MCF 10A (cell line): Measurements from ENCODE around the gene RELN. TPM values are rescaled to one million over a fixed set of nuclear protein-coding genes. Genes with fewer than 3 reads are reported as not detected.

Experiments used
- BruUV-seq: library from RNA; stranded (reverse); fragments of 400-500 nt; replicated peaks from 2 replicates; lab custom pipeline; 2021; lab: Mats Ljungman, UMichigan
- CTCF ChIA-PET: fragments of 300-600 bp; sonication (Branson Sonifier 250); formaldehyde crosslinking; extraction: SDS; loops from one replicate; lab custom pipeline; 2021; ENCODE audit warnings: antibody characterized with exemption, inconsistent platforms; lab: Yijun Ruan, JAX
- POLR2A ChIA-PET: fragments of 300-600, 350-650 bp; sonication (Branson Sonifier 250); formaldehyde crosslinking; extraction: SDS; loops from one replicate; lab custom pipeline; 2020; ENCODE audit warnings: antibody characterized with exemption, inconsistent platforms; lab: Yijun Ruan, JAX
- DNase-seq: peaks from one replicate; pipeline ENCODE4 v3.0.0-alpha.2; 2018; ENCODE audit not compliant: unreplicated experiment
- H3K27ac Mint-ChIP-seq: one replicate; pipeline ENCODE4 v1.8.0; 2022; ENCODE audit warnings: mild to moderate bottlenecking, low read depth, mixed read lengths; ENCODE audit not compliant: unreplicated experiment
- H3K27me3 Mint-ChIP-seq: one replicate; pipeline ENCODE4 v1.8.0; 2022; ENCODE audit warnings: mixed read lengths; ENCODE audit not compliant: insufficient read depth, unreplicated experiment
- H3K36me3 Mint-ChIP-seq: one replicate; pipeline ENCODE4 v1.8.0; 2022; ENCODE audit warnings: mild to moderate bottlenecking, moderate library complexity, mixed read lengths; ENCODE audit not compliant: insufficient read depth, unreplicated experiment
- H3K4me1 Mint-ChIP-seq: one replicate; pipeline ENCODE4 v1.8.0; 2022; ENCODE audit warnings: mixed read lengths; ENCODE audit not compliant: insufficient read depth, unreplicated experiment
- H3K4me3 Mint-ChIP-seq: one replicate; pipeline ENCODE4 v1.8.0; 2022; ENCODE audit warnings: mild to moderate bottlenecking, moderate library complexity, mixed read lengths; ENCODE audit not compliant: unreplicated experiment
- H3K9me3 Mint-ChIP-seq: one replicate; pipeline ENCODE4 v1.8.0; 2022; ENCODE audit warnings: mixed read lengths; ENCODE audit not compliant: unreplicated experiment
- intact Hi-C: fragments of 100-400 bp; cut with micrococcal nuclease; formaldehyde crosslinking; loops from 2 replicates; pipeline ENCODE4 v1.14.1; 2022
- total RNA-seq: library from RNA; stranded (reverse); gene quantifications from 2 replicates; pipeline ENCODE4 v1.2.3, GENCODE V29; 2022
- TF ChIP-seq, protein P1 (sequence below): fragments of 200-600 bp; IDR thresholded peaks from one replicate; pipeline ENCODE4 v1.8.0; 2022; ENCODE audit warnings: antibody characterized with exemption, mild to moderate bottlenecking; ENCODE audit not compliant: unreplicated experiment

Gene RELN
- total RNA-seq, 1 experiment from 2014 or later: not detected

DNA sequence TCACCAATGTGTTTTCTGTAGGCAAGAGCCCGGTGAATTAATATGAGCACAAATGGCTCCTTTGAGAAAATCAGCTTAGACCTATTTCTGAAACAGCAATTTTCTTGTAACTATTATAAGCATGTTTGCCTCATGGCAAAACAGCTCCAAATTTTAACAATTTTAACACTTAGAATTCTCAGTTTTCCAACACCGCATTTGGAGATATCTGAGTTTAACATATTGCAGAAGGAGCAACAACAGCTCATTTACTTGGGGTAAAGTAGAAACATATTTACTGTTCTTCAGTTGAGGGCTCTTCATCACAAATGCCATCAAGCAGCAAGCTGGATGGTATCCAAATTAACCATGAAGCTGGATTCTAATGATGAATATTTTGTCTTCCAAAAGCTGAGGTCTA, 409.4 kb downstream of the RELN start:
- BruUV-seq: no TSS peak
- TF ChIP-seq, protein P1, sequence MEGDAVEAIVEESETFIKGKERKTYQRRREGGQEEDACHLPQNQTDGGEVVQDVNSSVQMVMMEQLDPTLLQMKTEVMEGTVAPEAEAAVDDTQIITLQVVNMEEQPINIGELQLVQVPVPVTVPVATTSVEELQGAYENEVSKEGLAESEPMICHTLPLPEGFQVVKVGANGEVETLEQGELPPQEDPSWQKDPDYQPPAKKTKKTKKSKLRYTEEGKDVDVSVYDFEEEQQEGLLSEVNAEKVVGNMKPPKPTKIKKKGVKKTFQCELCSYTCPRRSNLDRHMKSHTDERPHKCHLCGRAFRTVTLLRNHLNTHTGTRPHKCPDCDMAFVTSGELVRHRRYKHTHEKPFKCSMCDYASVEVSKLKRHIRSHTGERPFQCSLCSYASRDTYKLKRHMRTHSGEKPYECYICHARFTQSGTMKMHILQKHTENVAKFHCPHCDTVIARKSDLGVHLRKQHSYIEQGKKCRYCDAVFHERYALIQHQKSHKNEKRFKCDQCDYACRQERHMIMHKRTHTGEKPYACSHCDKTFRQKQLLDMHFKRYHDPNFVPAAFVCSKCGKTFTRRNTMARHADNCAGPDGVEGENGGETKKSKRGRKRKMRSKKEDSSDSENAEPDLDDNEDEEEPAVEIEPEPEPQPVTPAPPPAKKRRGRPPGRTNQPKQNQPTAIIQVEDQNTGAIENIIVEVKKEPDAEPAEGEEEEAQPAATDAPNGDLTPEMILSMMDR: no peak
- Mint-ChIP-seq H3K27me3 (peaks cover 84% of the 10 kb centered on the region), H3K4me3 (no peak overlapping the region), H3K9me3 (no peaks in the 10 kb centered on the region), H3K4me1 (no peaks in the 10 kb centered on the region), H3K36me3 (no peaks in the 10 kb centered on the region), H3K27ac (no peak overlapping the region)
- DNase-seq: no peak
- ChIA-PET POLR2A (no interaction called here), CTCF (interaction anchor here (0.7 kb wide), 1 partner anchor 605 kb away, joined by 3 read pairs; no protein-coding TSS in a partner anchor)
- intact Hi-C loops: no loop called here

DNA sequence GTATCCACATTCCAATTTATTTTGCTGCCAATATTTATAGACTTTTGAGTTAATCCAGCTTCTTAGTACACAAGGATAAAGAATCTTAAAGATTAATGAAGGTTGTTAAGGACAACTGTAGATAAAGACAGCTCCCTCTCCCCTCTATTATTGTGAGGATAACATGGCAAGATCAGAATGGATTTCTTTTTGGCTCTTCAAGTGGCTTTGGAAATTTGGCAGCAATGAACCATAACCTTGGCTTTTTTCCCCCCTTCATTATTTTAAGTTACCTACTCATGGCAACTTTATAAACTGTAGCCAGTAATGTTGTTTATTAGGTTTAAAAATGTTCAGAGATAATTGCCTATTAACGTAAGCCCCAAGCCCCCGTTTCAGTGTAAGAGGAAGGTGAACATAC, 412.4 kb downstream of the RELN start:
- ChIA-PET CTCF (interaction anchor here (1.3 to 1.5 kb wide), 2 partner anchors 583 to 585 kb away, joined by 4 read pairs; no protein-coding TSS in a partner anchor), POLR2A (no interaction called here)
- no peak for DNase-seq
- TF ChIP-seq, protein P1: no peak
- Mint-ChIP-seq H3K36me3 (no peaks in the 10 kb centered on the region), H3K9me3 (no peaks in the 10 kb centered on the region), H3K27me3 (peaks cover 69% of the 10 kb centered on the region), H3K4me1 (no peaks in the 10 kb centered on the region), H3K4me3 (no peak overlapping the region), H3K27ac (no peak overlapping the region)
- intact Hi-C loops: loop anchor here (2.0 to 10.0 kb wide), 2 partner anchors 176 to 698 kb away; no protein-coding TSS in a partner anchor
- BruUV-seq: no TSS peak

DNA sequence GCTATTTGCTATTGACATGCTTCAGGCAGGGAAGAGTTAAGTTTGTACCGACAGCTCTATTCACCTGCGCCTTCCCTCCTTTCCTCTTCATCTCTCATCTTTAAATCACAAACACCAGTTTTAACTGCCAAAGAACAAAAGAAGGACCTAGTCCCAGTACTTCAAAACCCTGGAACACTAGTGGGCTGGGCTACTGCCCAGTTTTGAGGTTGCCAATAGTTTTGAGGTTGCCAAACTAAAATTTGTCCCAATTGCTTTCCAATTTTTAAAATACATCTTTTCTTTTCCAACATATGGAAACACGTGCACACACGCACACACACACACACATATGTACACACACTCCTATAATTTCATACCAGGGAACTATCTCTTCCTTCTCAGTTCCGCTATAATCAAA, 412.8 kb downstream of the RELN start:
- no peaks in the 10 kb centered on the region for H3K4me1 Mint-ChIP-seq
- intact Hi-C loops: loop anchor here (2.0 to 10.0 kb wide), 2 partner anchors 176 to 698 kb away; no protein-coding TSS in a partner anchor

DNA sequence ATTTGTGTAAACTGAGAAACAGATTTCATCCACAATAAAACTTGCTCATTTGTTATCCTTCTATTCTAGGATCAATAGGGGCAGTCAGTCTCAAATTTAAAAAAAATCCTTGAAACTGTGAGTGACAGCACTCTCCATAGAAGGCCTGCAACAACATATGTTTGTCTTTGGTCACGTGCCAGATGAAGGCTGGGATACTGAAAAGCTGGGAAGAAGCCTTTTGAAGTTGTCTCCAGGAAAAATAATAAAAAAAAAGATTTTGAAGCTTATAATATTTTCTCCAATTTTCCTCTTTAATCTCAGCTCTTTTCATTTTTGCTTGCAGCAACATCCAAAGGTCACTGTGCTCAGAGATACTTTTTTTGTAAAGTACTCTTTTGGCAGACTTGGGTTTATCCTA, 414.9 kb downstream of the RELN start:
- Mint-ChIP-seq H3K36me3 (no peaks in the 10 kb centered on the region), H3K4me1 (no peaks in the 10 kb centered on the region), H3K27ac (no peak overlapping the region), H3K9me3 (no peaks in the 10 kb centered on the region), H3K4me3 (no peak overlapping the region), H3K27me3 (peaks cover 71% of the 10 kb centered on the region)
- ChIA-PET CTCF (interaction anchor here (0.6 to 3.6 kb wide), 24 partner anchors 15 to 1335 kb away, joined by 3 to 33 read pairs (median 3); no protein-coding TSS in a partner anchor), POLR2A (interaction anchor here (0.7 kb wide), 1 partner anchor 634 kb away, joined by 3 read pairs; no protein-coding TSS in a partner anchor)
- no TSS peak for BruUV-seq
- TF ChIP-seq, protein P1: no peak
- no peak for DNase-seq
- intact Hi-C loops: loop anchor here (10.0 kb wide), 1 partner anchor 700 kb away; no protein-coding TSS in a partner anchor

More for the DNA sequence above, 412.8 kb downstream of the RELN start:
- no TSS peak for BruUV-seq
- H3K36me3 Mint-ChIP-seq: no peaks in the 10 kb centered on the region
- H3K9me3 Mint-ChIP-seq: no peaks in the 10 kb centered on the region
- TF ChIP-seq, protein P1: no peak
- DNase-seq: no peak
- H3K27me3 Mint-ChIP-seq: peaks cover 71% of the 10 kb centered on the region
- H3K27ac Mint-ChIP-seq: no peak overlapping the region
- POLR2A ChIA-PET: no interaction called here
- no peak overlapping the region for H3K4me3 Mint-ChIP-seq
- CTCF ChIA-PET: interaction anchor here (1.0 to 1.2 kb wide), 2 partner anchors 480 to 575 kb away, joined by 3 read pairs; no protein-coding TSS in a partner anchor
